ENCODE data around the gene GLT8D2.
"Not testable (repeated sequence)": the region's sequence is repeated elsewhere in the genome, so short reads cannot be mapped to it uniquely, and the experiment has no call there.

The GLT8D2 gene

GRCh38 chr12:104049278-104049902 lies 597 bp downstream of the GLT8D2 start:
- no peak for FAIRE-seq

- FAIRE-seq, result no peak
These were observed 1.2 kb downstream of the GLT8D2 start for GRCh38 chr12:104048811-104049210.

- FAIRE-seq, result no peak
These were observed 1.8 kb downstream of the GLT8D2 start for GRCh38 chr12:104048162-104048561.

GRCh38 chr12:104046306-104046705 lies 3.7 kb downstream of the GLT8D2 start:
- FAIRE-seq, result no peak

GRCh38 chr12:104044158-104044557 lies 5.8 kb downstream of the GLT8D2 start:
- FAIRE-seq, result no peak

- FAIRE-seq, result no peak
These were observed 7.4 kb downstream of the GLT8D2 start for GRCh38 chr12:104042580-104042979.

- FAIRE-seq, result not testable (repeated sequence)
These were observed 10.2 kb downstream of the GLT8D2 start for GRCh38 chr12:104039769-104040168.

GRCh38 chr12:104036143-104036542 lies 13.8 kb downstream of the GLT8D2 start:
- not testable (repeated sequence) for FAIRE-seq

- FAIRE-seq, result not testable (repeated sequence)
These were observed 19.4 kb downstream of the GLT8D2 start for GRCh38 chr12:104030596-104030995.

GRCh38 chr12:104026841-104027599 lies 23.0 kb downstream of the GLT8D2 start:
- no peak for FAIRE-seq

GRCh38 chr12:104025771-104026170 lies 24.2 kb downstream of the GLT8D2 start:
- no peak for FAIRE-seq

- no peak for FAIRE-seq
These were observed 25.6 kb downstream of the GLT8D2 start for GRCh38 chr12:104024348-104024747.

GRCh38 chr12:104023710-104024109 lies 26.3 kb downstream of the GLT8D2 start:
- FAIRE-seq, result no peak

- FAIRE-seq, result no peak
These were observed 27.2 kb downstream of the GLT8D2 start for GRCh38 chr12:104022786-104023185.

GRCh38 chr12:104021862-104022261 lies 28.1 kb downstream of the GLT8D2 start:
- FAIRE-seq, result not testable (repeated sequence)

GRCh38 chr12:104012331-104012730 lies 37.7 kb downstream of the GLT8D2 start:
- no peak for FAIRE-seq

GRCh38 chr12:104011253-104011652 lies 38.7 kb downstream of the GLT8D2 start:
- no peak for FAIRE-seq

- FAIRE-seq, result no peak
These were observed 39.3 kb downstream of the GLT8D2 start for GRCh38 chr12:104010606-104011169.

- FAIRE-seq, result no peak
These were observed 39.9 kb downstream of the GLT8D2 start for GRCh38 chr12:104010121-104010520.

- FAIRE-seq, result no peak
These were observed 43.1 kb downstream of the GLT8D2 start for GRCh38 chr12:104006929-104007328.

GRCh38 chr12:104003596-104003995 lies 46.4 kb downstream of the GLT8D2 start:
- FAIRE-seq, result no peak

GRCh38 chr12:104002686-104003085 lies 47.3 kb downstream of the GLT8D2 start:
- FAIRE-seq, result no peak

- FAIRE-seq, result no peak
These were observed 49.1 kb downstream of the GLT8D2 start for GRCh38 chr12:104000807-104001434.

- no peak for FAIRE-seq
These were observed 51.0 kb downstream of the GLT8D2 start for GRCh38 chr12:103998976-103999375.
